Testis (tissue), 3 donors: ENCODE results near the gene RFX2. TPM values are rescaled to one million over a fixed set of nuclear protein-coding genes. Genes with fewer than 3 reads are reported as not detected.

Experiments
- DNase-seq: peaks from one replicate; pipeline ENCODE4 v3.0.0-alpha.2; 2019
- H3K27ac ChIP-seq, 2 donors: fragments of 200-600 bp; sonication (generic); one replicate each; pipeline ENCODE4 v1.5.1; 2019
- H3K27me3 ChIP-seq: fragments of 200-600 bp; sonication (generic); one replicate; pipeline ENCODE4 v1.5.1; 2019
- H3K36me3 ChIP-seq: fragments of 200-600 bp; sonication (generic); one replicate; pipeline ENCODE4 v1.5.1; 2017; ENCODE audit warnings: low read depth; ENCODE audit errors: missing control alignments
- H3K4me1 ChIP-seq: fragments of 200-600 bp; sonication (generic); one replicate; pipeline ENCODE4 v1.5.1; 2019
- H3K4me3 ChIP-seq, 2 donors: fragments of 200-600 bp; sonication (generic); one replicate each; pipeline ENCODE4 v1.5.1; 2017 to 2019
- H3K9me3 ChIP-seq: fragments of 200-600 bp; sonication (generic); one replicate; pipeline ENCODE4 v1.5.1; 2017
- POLR2A ChIP-seq: fragments of 450-650 bp; IDR thresholded peaks from one replicate; pipeline ENCODE4 v1.6.1; 2017; ENCODE audit warnings: antibody characterized with exemption, mild to moderate bottlenecking, moderate library complexity
- WGBS, 2 donors: methylation state at CpG; one replicate each; pipeline ENCODE4 v1.1.5; 2018; 5-methylcytosine and 5-hydroxymethylcytosine counted together
- intact Hi-C: fragments of 100-400 bp; cut with DNase I; formaldehyde crosslinking; loops from one replicate; pipeline ENCODE4 v1.15.1; 2023; ENCODE audit warnings: low total_unique reads
- polyA plus RNA-seq: library from polyadenylated mRNA; stranded (reverse); fragments of 350-450 nt; fragmentation: Illumina TruSeq; extraction: RNeasy Lipid Tissue Mini Kit (QIAGEN cat#74804); gene quantifications from one replicate; pipeline ENCODE4 v1.2.3, GENCODE V29; 2014; ENCODE audit warnings: low read depth, low replicate concordance; ENCODE audit not compliant: insufficient read depth
- total RNA-seq, 2 donors: library from RNA; depleted of rRNA; stranded (reverse); fragments of >200 nt; gene quantifications; one replicate each; pipeline ENCODE4 v1.2.3, GENCODE V29; 2016
- TF ChIP-seq, protein P1 (sequence below), 3 experiments: fragments of 450-650 bp in 2 of 3; fragments of 200-600 bp in 1 of 3; sonication (generic) in 1 of 3; IDR thresholded peaks; one replicate each; pipeline ENCODE4 v1.5.1; 2016 to 2019; ENCODE audit warnings: antibody characterized with exemption in 3 of 3, mild to moderate bottlenecking in 2 of 3, moderate library complexity in 1 of 3

RFX2 gene
- total and polyA plus RNA-seq, 3 donors from 2014 or later: 92.9 to 197 (median 127) TPM

DNA sequence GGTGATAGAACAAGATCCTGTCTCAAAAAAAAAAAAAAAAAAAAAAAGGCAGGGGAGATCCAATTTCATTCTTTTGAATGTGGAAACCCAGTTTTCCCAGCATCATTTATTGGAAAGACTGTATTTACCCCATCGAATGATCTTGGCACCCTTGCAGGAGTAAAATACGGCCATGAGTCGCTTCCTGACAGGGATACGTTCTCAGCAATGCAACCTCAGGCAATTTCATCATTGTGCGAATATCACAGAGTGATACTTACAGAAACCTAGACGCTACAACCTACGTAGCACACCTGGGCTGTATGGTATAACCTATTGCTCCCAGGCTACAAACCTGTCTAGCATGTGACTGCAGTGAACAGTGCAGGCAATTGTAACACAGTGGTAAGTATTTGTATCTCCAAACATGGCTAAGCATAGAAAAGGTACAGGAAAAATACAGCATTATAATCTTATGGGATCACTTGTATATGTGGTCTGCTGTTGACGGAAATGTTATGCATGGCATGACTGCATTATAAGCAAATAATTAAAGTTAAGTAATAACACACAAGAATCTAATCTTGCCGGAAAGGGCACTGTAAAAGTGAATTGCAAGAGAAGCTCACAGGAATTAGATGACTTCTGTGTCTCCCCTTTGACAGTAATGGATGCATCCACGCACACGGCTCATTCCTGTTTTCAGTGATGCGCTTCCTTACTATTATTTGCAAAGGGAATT, 24.1 kb downstream of the RFX2 start:
- Histone ChIP-seq H3K36me3 (no peaks in the 10 kb centered on the region), H3K4me1 (no peaks in the 10 kb centered on the region), H3K27ac (no peak overlapping the region), H3K9me3 (no peaks in the 10 kb centered on the region), H3K27me3 (no peaks in the 10 kb centered on the region), H3K4me3 (no peak overlapping the region)
- intact Hi-C loops: no loop called here
- no peak for DNase-seq
- TF ChIP-seq, protein P1, sequence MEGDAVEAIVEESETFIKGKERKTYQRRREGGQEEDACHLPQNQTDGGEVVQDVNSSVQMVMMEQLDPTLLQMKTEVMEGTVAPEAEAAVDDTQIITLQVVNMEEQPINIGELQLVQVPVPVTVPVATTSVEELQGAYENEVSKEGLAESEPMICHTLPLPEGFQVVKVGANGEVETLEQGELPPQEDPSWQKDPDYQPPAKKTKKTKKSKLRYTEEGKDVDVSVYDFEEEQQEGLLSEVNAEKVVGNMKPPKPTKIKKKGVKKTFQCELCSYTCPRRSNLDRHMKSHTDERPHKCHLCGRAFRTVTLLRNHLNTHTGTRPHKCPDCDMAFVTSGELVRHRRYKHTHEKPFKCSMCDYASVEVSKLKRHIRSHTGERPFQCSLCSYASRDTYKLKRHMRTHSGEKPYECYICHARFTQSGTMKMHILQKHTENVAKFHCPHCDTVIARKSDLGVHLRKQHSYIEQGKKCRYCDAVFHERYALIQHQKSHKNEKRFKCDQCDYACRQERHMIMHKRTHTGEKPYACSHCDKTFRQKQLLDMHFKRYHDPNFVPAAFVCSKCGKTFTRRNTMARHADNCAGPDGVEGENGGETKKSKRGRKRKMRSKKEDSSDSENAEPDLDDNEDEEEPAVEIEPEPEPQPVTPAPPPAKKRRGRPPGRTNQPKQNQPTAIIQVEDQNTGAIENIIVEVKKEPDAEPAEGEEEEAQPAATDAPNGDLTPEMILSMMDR (IDR thresholded peaks at IDR 0.05): no peak
- TF ChIP-seq POLR2A: no peak
- WGBS, 2 donors: 88% methylated on average over 12 of the region's 12 CpGs

DNA sequence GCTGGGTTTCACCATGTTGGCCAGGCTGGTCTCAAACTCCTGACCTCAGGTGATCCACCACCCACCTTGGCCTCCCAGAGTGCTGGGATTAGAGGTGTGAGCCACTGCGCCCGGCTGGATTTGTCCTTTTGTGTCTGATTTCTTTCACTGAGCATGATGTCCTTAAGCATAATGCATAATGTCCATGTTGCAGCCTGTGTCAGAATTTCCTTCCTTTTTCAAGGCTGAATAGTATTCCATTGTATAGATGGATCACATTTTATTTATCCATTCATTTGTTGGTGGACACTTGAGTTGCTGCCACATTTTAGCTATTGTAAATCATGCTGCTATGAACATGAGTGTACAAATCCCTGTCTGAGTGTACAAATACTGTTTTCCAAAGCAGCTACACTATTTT, 25.5 kb downstream of the RFX2 start:
- Histone ChIP-seq H3K27me3 (no peaks in the 10 kb centered on the region), H3K4me3 (no peak overlapping the region), H3K27ac (no peak overlapping the region), H3K4me1 (no peaks in the 10 kb centered on the region), H3K9me3 (no peaks in the 10 kb centered on the region), H3K36me3 (no peaks in the 10 kb centered on the region)
- intact Hi-C loops: no loop called here
- no peak for DNase-seq
- 95 to 96% methylated on average over 2 of the region's 2 CpGs for WGBS, 2 donors
- TF ChIP-seq, protein P1 (IDR thresholded peaks at IDR 0.05): no peak
- no peak for TF ChIP-seq POLR2A

DNA sequence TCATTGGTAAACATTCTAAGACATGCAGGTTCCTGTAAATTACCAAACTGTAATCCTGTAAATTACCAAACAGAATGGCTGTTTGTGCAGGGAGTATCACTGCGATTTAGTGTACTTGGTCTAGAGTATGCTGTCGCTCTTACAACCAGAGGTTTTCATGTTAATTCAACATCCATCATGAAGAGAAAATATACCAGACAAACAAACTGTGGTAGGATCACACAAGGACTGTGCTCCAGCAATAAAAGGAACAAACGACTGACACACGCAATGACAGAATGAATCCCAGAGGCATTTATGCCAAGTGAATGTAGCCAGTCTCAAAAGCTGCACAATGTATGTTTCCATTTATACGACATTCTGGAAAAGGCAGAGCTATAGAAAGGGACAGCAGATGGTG, 31.2 kb downstream of the RFX2 start:
- Histone ChIP-seq H3K27me3 (no peaks in the 10 kb centered on the region), H3K27ac (no peak overlapping the region), H3K36me3 (no peaks in the 10 kb centered on the region), H3K4me3 (no peak overlapping the region), H3K9me3 (no peaks in the 10 kb centered on the region), H3K4me1 (no peaks in the 10 kb centered on the region)
- no peak for DNase-seq
- WGBS, 2 donors: 91 to 92% methylated on average over 5 of the region's 5 CpGs
- no peak for TF ChIP-seq POLR2A
- TF ChIP-seq, protein P1 (IDR thresholded peaks at IDR 0.05): no peak
- intact Hi-C loops: no loop called here

DNA sequence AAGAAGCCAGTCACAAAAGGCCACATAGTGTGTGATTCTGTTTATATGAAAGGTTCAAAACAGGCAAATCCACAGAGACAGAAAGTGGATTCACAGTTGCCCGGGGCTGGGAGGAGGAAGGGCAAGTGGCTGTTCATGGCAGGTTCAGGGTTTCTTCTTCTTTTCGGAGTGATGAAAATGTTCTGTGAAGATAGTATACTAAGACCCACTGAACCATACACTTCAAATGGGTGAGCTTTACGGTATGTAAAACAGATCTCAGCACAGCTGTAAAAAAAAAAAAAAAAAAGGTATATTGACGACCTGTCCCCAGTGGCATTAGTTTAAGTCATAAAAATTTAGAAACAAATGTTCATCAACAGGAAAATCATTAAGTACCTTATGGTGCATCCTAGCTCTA, 32.2 kb downstream of the RFX2 start:
- TF ChIP-seq POLR2A: no peak
- TF ChIP-seq, protein P1 (IDR thresholded peaks at IDR 0.05): no peak
- no peak overlapping the region for H3K4me3 ChIP-seq
- WGBS, 2 donors: 88 to 90% methylated on average over 4 of the region's 4 CpGs
- H3K27me3 ChIP-seq: no peaks in the 10 kb centered on the region
- H3K36me3 ChIP-seq: no peaks in the 10 kb centered on the region
- intact Hi-C loops: no loop called here
- no peak for DNase-seq
- no peaks in the 10 kb centered on the region for H3K4me1 ChIP-seq
- H3K9me3 ChIP-seq: no peaks in the 10 kb centered on the region
- no peak overlapping the region for H3K27ac ChIP-seq
